PC-9 (cell line): ENCODE results near the gene FBXL13. TPM values are rescaled to one million over a fixed set of nuclear protein-coding genes. Genes with fewer than 3 reads are reported as not detected.
"Not testable (repeated sequence)": the region's sequence is repeated elsewhere in the genome, so short reads cannot be mapped to it uniquely, and the experiment has no call there.

Source experiments
- BruUV-seq: library from RNA; stranded (reverse); fragments of 400-500 nt; replicated peaks from 2 replicates; lab custom pipeline; 2021; lab: Mats Ljungman, UMichigan
- CTCF ChIA-PET: fragments of 300-600 bp; sonication (Branson Sonifier 250); formaldehyde crosslinking; loops from one replicate; lab custom pipeline; 2022; ENCODE audit warnings: antibody characterized with exemption; lab: Charles Lee
- POLR2A ChIA-PET: fragments of 300-600 bp; sonication (Branson Sonifier 250); formaldehyde crosslinking; loops from one replicate; lab custom pipeline; 2022; ENCODE audit warnings: antibody characterized with exemption; ENCODE audit not compliant: unreplicated experiment; lab: Charles Lee
- DNase-seq, 2 experiments: peaks; one replicate each; pipeline versions ENCODE4 v3.0.0 to v3.0.0-alpha.2; 2015 to 2022; ENCODE audit warnings: mixed read lengths in 1 of 2
- H2AFZ ChIP-seq: fragments of 200-600 bp; sonication (generic); 2 replicates; pipeline ENCODE4 v1.8.1; 2017; ENCODE audit warnings: antibody characterized with exemption
- H3F3A ChIP-seq: fragments of 200-600 bp; sonication (generic); 2 replicates; pipeline ENCODE4 v1.8.1; 2017; ENCODE audit warnings: antibody characterized with exemption, mild to moderate bottlenecking, low read depth; ENCODE audit not compliant: insufficient read depth
- H3K27ac ChIP-seq: fragments of 200-600 bp; sonication (generic); 2 replicates; pipeline ENCODE4 v1.6.1; 2016; ENCODE audit warnings: mixed run types
- H3K27me3 ChIP-seq: fragments of 200-600 bp; sonication (generic); 2 replicates; pipeline ENCODE4 v1.6.1; 2016; ENCODE audit warnings: low read depth, mixed run types; ENCODE audit not compliant: insufficient read depth
- H3K36me3 ChIP-seq: fragments of 200-600 bp; sonication (generic); 2 replicates; pipeline ENCODE4 v1.6.1; 2016; ENCODE audit warnings: low read depth, mixed run types
- H3K4me1 ChIP-seq: fragments of 200-600 bp; sonication (generic); replicated peaks from 2 replicates; pipeline ENCODE4 v1.6.1; 2016; ENCODE audit warnings: mixed run types; ENCODE audit not compliant: insufficient read depth
- H3K4me2 ChIP-seq: fragments of 200-600 bp; sonication (generic); 2 replicates; pipeline ENCODE4 v1.6.1; 2017; ENCODE audit warnings: mixed run types
- H3K4me3 ChIP-seq: fragments of 200-600 bp; sonication (generic); 2 replicates; pipeline ENCODE4 v1.6.1; 2016; ENCODE audit warnings: mixed run types
- H3K79me2 ChIP-seq: fragments of 200-600 bp; sonication (generic); 2 replicates; pipeline ENCODE4 v1.6.1; 2017; ENCODE audit warnings: low read depth, mixed run types
- H3K9me2 ChIP-seq: fragments of 200-600 bp; sonication (generic); 2 replicates; pipeline ENCODE4 v1.8.1; 2017; ENCODE audit warnings: mild to moderate bottlenecking; ENCODE audit not compliant: insufficient read depth
- H3K9me3 ChIP-seq: fragments of 200-600 bp; sonication (generic); 2 replicates; pipeline ENCODE4 v1.8.1; 2016; ENCODE audit warnings: low read depth; ENCODE audit not compliant: insufficient read depth
- H4K20me1 ChIP-seq: fragments of 200-600 bp; sonication (generic); 2 replicates; pipeline ENCODE4 v1.8.1; 2017; ENCODE audit not compliant: insufficient read depth
- EZH2 ChIP-seq: fragments of 200-600 bp; sonication (generic); IDR thresholded peaks from 2 replicates; pipeline ENCODE4 v1.8.0; 2017; ENCODE audit warnings: antibody characterized with exemption, low read depth
- intact Hi-C: fragments of 100-400 bp; cut with micrococcal nuclease; formaldehyde crosslinking; loops from one replicate; pipeline ENCODE4 v1.10.0; 2022; ENCODE audit not compliant: unreplicated experiment
- total RNA-seq: library from RNA; stranded (reverse); gene quantifications from 2 replicates; pipeline ENCODE4 v1.2.3, GENCODE V29; 2021
- TF ChIP-seq, protein P1 (sequence below): fragments of 200-600 bp; sonication (generic); conservative IDR thresholded peaks from 2 replicates; pipeline ENCODE4 v1.6.1; 2017; ENCODE audit warnings: mixed run types, antibody characterized with exemption, mild to moderate bottlenecking, moderate library complexity

The FBXL13 gene
- total RNA-seq, 1 experiment from 2014 or later, result 19.4 TPM

- no peak overlapping the region for H3K4me2 ChIP-seq
- H3K36me3 ChIP-seq, result peaks cover 32% of the 10 kb centered on the region; the same call in 1 of the 2 replicates
- no peaks in the 10 kb centered on the region for H3K79me2 ChIP-seq
- ChIA-PET CTCF (interaction anchor here (0.5 kb wide), 1 partner anchor 31 kb away, joined by 11 read pairs; no protein-coding TSS in a partner anchor), POLR2A (no interaction called here)
- TF ChIP-seq, protein P1, sequence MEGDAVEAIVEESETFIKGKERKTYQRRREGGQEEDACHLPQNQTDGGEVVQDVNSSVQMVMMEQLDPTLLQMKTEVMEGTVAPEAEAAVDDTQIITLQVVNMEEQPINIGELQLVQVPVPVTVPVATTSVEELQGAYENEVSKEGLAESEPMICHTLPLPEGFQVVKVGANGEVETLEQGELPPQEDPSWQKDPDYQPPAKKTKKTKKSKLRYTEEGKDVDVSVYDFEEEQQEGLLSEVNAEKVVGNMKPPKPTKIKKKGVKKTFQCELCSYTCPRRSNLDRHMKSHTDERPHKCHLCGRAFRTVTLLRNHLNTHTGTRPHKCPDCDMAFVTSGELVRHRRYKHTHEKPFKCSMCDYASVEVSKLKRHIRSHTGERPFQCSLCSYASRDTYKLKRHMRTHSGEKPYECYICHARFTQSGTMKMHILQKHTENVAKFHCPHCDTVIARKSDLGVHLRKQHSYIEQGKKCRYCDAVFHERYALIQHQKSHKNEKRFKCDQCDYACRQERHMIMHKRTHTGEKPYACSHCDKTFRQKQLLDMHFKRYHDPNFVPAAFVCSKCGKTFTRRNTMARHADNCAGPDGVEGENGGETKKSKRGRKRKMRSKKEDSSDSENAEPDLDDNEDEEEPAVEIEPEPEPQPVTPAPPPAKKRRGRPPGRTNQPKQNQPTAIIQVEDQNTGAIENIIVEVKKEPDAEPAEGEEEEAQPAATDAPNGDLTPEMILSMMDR, result no peak
- TF ChIP-seq EZH2, result no peak
- no peaks in the 10 kb centered on the region for H3K9me2 ChIP-seq
- no peaks in the 10 kb centered on the region for H3K27me3 ChIP-seq
- no peak for DNase-seq
- H4K20me1 ChIP-seq, result 0 out of 2 replicates have a peak, but pooled peaks cover 2% of the 10 kb centered on the region
- intact Hi-C loops, result loop anchor here (10.0 kb wide), 1 partner anchor 201 kb away; the partner anchor contains the start of gene PMPCB
- no peaks in the 10 kb centered on the region for H3F3A ChIP-seq
- no peaks in the 10 kb centered on the region for H3K4me1 ChIP-seq
- no peak overlapping the region for H3K27ac ChIP-seq
- H2AFZ ChIP-seq, result no peak overlapping the region
- no peak overlapping the region for H3K4me3 ChIP-seq
- no peaks in the 10 kb centered on the region for H3K9me3 ChIP-seq
- no TSS peak for BruUV-seq
Measured at GRCh38 chr7:103093429-103093828, 18.8 kb upstream of the FBXL13 start.

DNA sequence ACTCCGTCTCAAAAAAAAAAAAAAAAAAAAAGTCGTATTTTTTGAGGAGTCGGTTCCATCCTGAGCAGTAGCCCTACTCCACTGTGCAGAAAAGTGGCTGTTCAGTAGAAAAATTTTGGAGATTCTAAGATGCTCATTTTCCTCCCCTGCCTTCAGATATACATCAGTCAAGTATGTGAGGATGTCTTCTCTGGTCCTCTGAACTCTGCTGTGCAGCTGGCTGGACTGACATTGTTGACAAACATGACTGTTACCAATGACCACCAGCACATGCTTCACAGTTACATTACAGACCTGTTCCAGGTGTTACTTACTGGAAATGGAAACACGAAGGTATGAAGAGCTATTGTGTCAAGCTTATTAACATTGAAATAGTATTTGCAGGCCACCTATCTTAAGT, 17.7 kb upstream of the FBXL13 start:
- POLR2A ChIA-PET, H3K79me2 ChIP-seq: not testable (repeated sequence)

GRCh38 chr7:103083210-103083609, 8.6 kb upstream of the FBXL13 start:
- H2AFZ ChIP-seq, result no peak overlapping the region
- no peaks in the 10 kb centered on the region for H3K9me2 ChIP-seq
- H4K20me1 ChIP-seq, result no peaks in the 10 kb centered on the region; the same call in 1 of the 2 replicates
- no peaks in the 10 kb centered on the region for H3K9me3 ChIP-seq
- peaks cover 26% of the 10 kb centered on the region for H3K79me2 ChIP-seq
- peaks cover 17% of the 10 kb centered on the region; the same call in 1 of the 2 replicates for H3K36me3 ChIP-seq
- H3K4me1 ChIP-seq, result no peaks in the 10 kb centered on the region
- TF ChIP-seq, protein P1, result no peak
- no peak for TF ChIP-seq EZH2
- intact Hi-C loops, result no loop called here
- ChIA-PET CTCF (no interaction called here), POLR2A (no interaction called here)
- H3K27me3 ChIP-seq, result no peaks in the 10 kb centered on the region
- DNase-seq, result no peak
- no peak overlapping the region for H3K27ac ChIP-seq
- no TSS peak for BruUV-seq
- no peak overlapping the region for H3K4me2 ChIP-seq
- H3K4me3 ChIP-seq, result no peak overlapping the region
- no peaks in the 10 kb centered on the region; the same call in 1 of the 2 replicates for H3F3A ChIP-seq

More for the DNA sequence above, 17.7 kb upstream of the FBXL13 start:
- DNase-seq, H3K27me3 ChIP-seq, H3K4me1 ChIP-seq, H2AFZ ChIP-seq, H4K20me1 ChIP-seq, H3K4me2 ChIP-seq, H3K4me3 ChIP-seq, H3K9me3 ChIP-seq, H3K9me2 ChIP-seq, H3F3A ChIP-seq, BruUV-seq, H3K27ac ChIP-seq, CTCF ChIA-PET: not testable (repeated sequence)
- intact Hi-C loops, result loop anchor here (10.0 kb wide), 1 partner anchor 202 kb away; the partner anchor contains the start of gene PMPCB
- H3K36me3 ChIP-seq, result peaks cover 35% of the 10 kb centered on the region; the same call in 1 of the 2 replicates
